Upper lobe of left lung (tissue), 4 donors: ENCODE data around the gene CD69.

Source experiments
- POLR2A ChIP-seq, 4 donors: fragments of 450-650 bp; IDR thresholded peaks; one replicate each; pipeline ENCODE4 v1.5.1; 2016 to 2017; ENCODE audit warnings: antibody characterized with exemption in 4 of 4, mild to moderate bottlenecking in 2 of 4
- TF ChIP-seq, protein P1 (sequence below), 6 experiments: fragments of 450-650 bp in 4 of 6; fragments of 200-600 bp in 2 of 6; sonication (generic) in 2 of 6; IDR thresholded peaks; one replicate each; pipeline ENCODE4 v1.5.1; 2016 to 2019; ENCODE audit warnings: antibody characterized with exemption in 6 of 6

DNA sequence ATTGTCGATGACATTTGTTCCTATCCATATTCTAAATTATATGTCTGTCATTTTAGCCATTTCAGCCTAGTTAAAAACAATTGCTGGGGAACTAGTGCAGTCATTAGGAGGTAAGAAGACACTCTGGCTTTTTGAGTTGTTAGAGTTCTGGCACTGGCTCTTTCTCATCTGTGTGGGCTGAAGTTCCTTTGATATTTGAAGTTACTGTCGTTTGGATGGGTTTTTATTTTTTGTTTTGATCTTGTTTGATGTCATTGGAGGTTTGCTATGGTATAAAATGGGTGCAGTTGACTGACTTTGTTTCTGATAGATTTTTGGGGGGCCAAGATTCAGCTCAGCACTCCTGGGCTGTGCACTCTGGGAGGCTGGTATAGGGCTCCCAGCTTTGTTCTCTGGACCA is 20.7 kb upstream of the CD69 start:
- TF ChIP-seq, protein P1, sequence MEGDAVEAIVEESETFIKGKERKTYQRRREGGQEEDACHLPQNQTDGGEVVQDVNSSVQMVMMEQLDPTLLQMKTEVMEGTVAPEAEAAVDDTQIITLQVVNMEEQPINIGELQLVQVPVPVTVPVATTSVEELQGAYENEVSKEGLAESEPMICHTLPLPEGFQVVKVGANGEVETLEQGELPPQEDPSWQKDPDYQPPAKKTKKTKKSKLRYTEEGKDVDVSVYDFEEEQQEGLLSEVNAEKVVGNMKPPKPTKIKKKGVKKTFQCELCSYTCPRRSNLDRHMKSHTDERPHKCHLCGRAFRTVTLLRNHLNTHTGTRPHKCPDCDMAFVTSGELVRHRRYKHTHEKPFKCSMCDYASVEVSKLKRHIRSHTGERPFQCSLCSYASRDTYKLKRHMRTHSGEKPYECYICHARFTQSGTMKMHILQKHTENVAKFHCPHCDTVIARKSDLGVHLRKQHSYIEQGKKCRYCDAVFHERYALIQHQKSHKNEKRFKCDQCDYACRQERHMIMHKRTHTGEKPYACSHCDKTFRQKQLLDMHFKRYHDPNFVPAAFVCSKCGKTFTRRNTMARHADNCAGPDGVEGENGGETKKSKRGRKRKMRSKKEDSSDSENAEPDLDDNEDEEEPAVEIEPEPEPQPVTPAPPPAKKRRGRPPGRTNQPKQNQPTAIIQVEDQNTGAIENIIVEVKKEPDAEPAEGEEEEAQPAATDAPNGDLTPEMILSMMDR (IDR thresholded peaks at IDR 0.05) = no peak
- no peak for TF ChIP-seq POLR2A (IDR thresholded peaks at IDR 0.05)
